ENCODE data around the gene COQ2. TPM values are rescaled to one million over a fixed set of nuclear protein-coding genes. Genes with fewer than 3 reads are reported as not detected.
"Not testable (repeated sequence)": the region's sequence is repeated elsewhere in the genome, so short reads cannot be mapped to it uniquely, and the experiment has no call there.

The COQ2 gene
- total RNA-seq, 1 donor: 7.6 TPM

GRCh38 chr4:83247415-83248357, 36.9 kb downstream of the COQ2 start:
- Histone ChIP-seq H3K27me3 (ENCODE audit: insufficient read depth, low read length) (no peaks in the 10 kb centered on the region), H3K9me3 (ENCODE audit: low read depth, low read length) (no peaks in the 10 kb centered on the region), H3K4me1 (ENCODE audit: insufficient read depth, low read length) (peaks cover 22% of the 10 kb centered on the region), H3K4me3 (ENCODE audit: low read length) (no peak overlapping the region)

- Histone ChIP-seq H3K27me3 (ENCODE audit: insufficient read depth, low read length) (no peaks in the 10 kb centered on the region), H3K9me3 (ENCODE audit: low read depth, low read length) (no peaks in the 10 kb centered on the region), H3K4me1 (ENCODE audit: insufficient read depth, low read length) (peaks cover 30% of the 10 kb centered on the region), H3K4me3 (ENCODE audit: low read length) (no peak overlapping the region)
Measured at GRCh38 chr4:83241132-83241531, 43.5 kb downstream of the COQ2 start.

GRCh38 chr4:83240379-83240875, 44.2 kb downstream of the COQ2 start:
- no peak overlapping the region for H3K4me3 ChIP-seq (ENCODE audit: low read length)
- no peaks in the 10 kb centered on the region for H3K27me3 ChIP-seq (ENCODE audit: insufficient read depth, low read length)
- H3K4me1 ChIP-seq (ENCODE audit: insufficient read depth, low read length): peaks cover 31% of the 10 kb centered on the region
- H3K9me3 ChIP-seq (ENCODE audit: low read depth, low read length): no peaks in the 10 kb centered on the region

GRCh38 chr4:83238393-83239248, 46.0 kb downstream of the COQ2 start:
- H3K27me3 ChIP-seq (ENCODE audit: insufficient read depth, low read length): no peaks in the 10 kb centered on the region
- H3K4me1 ChIP-seq (ENCODE audit: insufficient read depth, low read length): peaks cover 38% of the 10 kb centered on the region
- H3K4me3 ChIP-seq (ENCODE audit: low read length): no peak overlapping the region
- H3K9me3 ChIP-seq (ENCODE audit: low read depth, low read length): no peaks in the 10 kb centered on the region

GRCh38 chr4:83237591-83237990, 47.0 kb downstream of the COQ2 start:
- no peaks in the 10 kb centered on the region for H3K9me3 ChIP-seq (ENCODE audit: low read depth, low read length)
- H3K4me1 ChIP-seq (ENCODE audit: insufficient read depth, low read length): peaks cover 38% of the 10 kb centered on the region
- H3K4me3 ChIP-seq (ENCODE audit: low read length): no peak overlapping the region
- H3K27me3 ChIP-seq (ENCODE audit: insufficient read depth, low read length): no peaks in the 10 kb centered on the region

- not testable (repeated sequence) for H3K27me3 ChIP-seq (ENCODE audit: insufficient read depth, low read length); H3K9me3 ChIP-seq (ENCODE audit: low read depth, low read length); H3K4me3 ChIP-seq (ENCODE audit: low read length)
- peaks cover 49% of the 10 kb centered on the region for H3K4me1 ChIP-seq (ENCODE audit: insufficient read depth, low read length)
Measured at GRCh38 chr4:83235645-83236133, 48.9 kb downstream of the COQ2 start.

GRCh38 chr4:83234902-83235644, 49.5 kb downstream of the COQ2 start:
- Histone ChIP-seq H3K27me3 (ENCODE audit: insufficient read depth, low read length) (no peaks in the 10 kb centered on the region), H3K4me3 (ENCODE audit: low read length) (no peak overlapping the region), H3K9me3 (ENCODE audit: low read depth, low read length) (no peaks in the 10 kb centered on the region), H3K4me1 (ENCODE audit: insufficient read depth, low read length) (peaks cover 46% of the 10 kb centered on the region)

GRCh38 chr4:83234387-83234786, 50.2 kb downstream of the COQ2 start:
- H3K9me3 ChIP-seq (ENCODE audit: low read depth, low read length); H3K4me3 ChIP-seq (ENCODE audit: low read length); H3K27me3 ChIP-seq (ENCODE audit: insufficient read depth, low read length): not testable (repeated sequence)
- peaks cover 39% of the 10 kb centered on the region for H3K4me1 ChIP-seq (ENCODE audit: insufficient read depth, low read length)

GRCh38 chr4:83232082-83232481, 52.5 kb downstream of the COQ2 start:
- Histone ChIP-seq H3K4me1 (ENCODE audit: insufficient read depth, low read length) (peaks cover 32% of the 10 kb centered on the region), H3K9me3 (ENCODE audit: low read depth, low read length) (no peaks in the 10 kb centered on the region), H3K27me3 (ENCODE audit: insufficient read depth, low read length) (no peaks in the 10 kb centered on the region), H3K4me3 (ENCODE audit: low read length) (no peak overlapping the region)

- peaks cover 32% of the 10 kb centered on the region for H3K4me1 ChIP-seq (ENCODE audit: insufficient read depth, low read length)
- H3K4me3 ChIP-seq (ENCODE audit: low read length): no peak overlapping the region
- no peaks in the 10 kb centered on the region for H3K27me3 ChIP-seq (ENCODE audit: insufficient read depth, low read length)
- H3K9me3 ChIP-seq (ENCODE audit: low read depth, low read length): no peaks in the 10 kb centered on the region
Measured at GRCh38 chr4:83231620-83232076, 53.0 kb downstream of the COQ2 start.

- no peak overlapping the region for H3K4me3 ChIP-seq (ENCODE audit: low read length)
- peaks cover 28% of the 10 kb centered on the region for H3K4me1 ChIP-seq (ENCODE audit: insufficient read depth, low read length)
- H3K9me3 ChIP-seq (ENCODE audit: low read depth, low read length): no peaks in the 10 kb centered on the region
- no peaks in the 10 kb centered on the region for H3K27me3 ChIP-seq (ENCODE audit: insufficient read depth, low read length)
Measured at GRCh38 chr4:83230928-83231327, 53.7 kb downstream of the COQ2 start.

GRCh38 chr4:83229791-83230190, 54.8 kb downstream of the COQ2 start:
- H3K4me3 ChIP-seq (ENCODE audit: low read length): no peak overlapping the region
- no peaks in the 10 kb centered on the region for H3K27me3 ChIP-seq (ENCODE audit: insufficient read depth, low read length)
- peaks cover 27% of the 10 kb centered on the region for H3K4me1 ChIP-seq (ENCODE audit: insufficient read depth, low read length)
- no peaks in the 10 kb centered on the region for H3K9me3 ChIP-seq (ENCODE audit: low read depth, low read length)

- H3K9me3 ChIP-seq (ENCODE audit: low read depth, low read length): no peaks in the 10 kb centered on the region
- no peaks in the 10 kb centered on the region for H3K27me3 ChIP-seq (ENCODE audit: insufficient read depth, low read length)
- H3K4me1 ChIP-seq (ENCODE audit: insufficient read depth, low read length): peaks cover 34% of the 10 kb centered on the region
- H3K4me3 ChIP-seq (ENCODE audit: low read length): no peak overlapping the region
Measured at GRCh38 chr4:83228231-83228630, 56.4 kb downstream of the COQ2 start.

GRCh38 chr4:83224502-83225197, 59.9 kb downstream of the COQ2 start:
- Histone ChIP-seq H3K4me1 (ENCODE audit: insufficient read depth, low read length) (peaks cover 40% of the 10 kb centered on the region), H3K4me3 (ENCODE audit: low read length) (no peak overlapping the region), H3K27me3 (ENCODE audit: insufficient read depth, low read length) (no peaks in the 10 kb centered on the region), H3K9me3 (ENCODE audit: low read depth, low read length) (no peaks in the 10 kb centered on the region)

All from mononuclear cell (primary cell).